GM12878 (cell line): ENCODE results near the gene ANP32E.

Experiments used
- CTCF ChIP-seq, 3 experiments: IDR thresholded peaks in 2 of 3; conservative IDR thresholded peaks in 1 of 3; 2 replicates each; pipeline ENCODE4 v1.5.1; 2011; ENCODE audit warnings: low read depth in 3 of 3, low read length in 3 of 3, mild to moderate bottlenecking in 3 of 3, control low read depth in 2 of 3, moderate library complexity in 2 of 3, inconsistent platforms in 1 of 3, mixed read lengths in 1 of 3; ENCODE audit not compliant: control insufficient read depth in 2 of 3, insufficient read depth in 1 of 3; ENCODE audit errors: extremely low read depth in 1 of 3
- MEF2A ChIP-seq: IDR thresholded peaks from 2 replicates; pipeline ENCODE4 v1.6.1; 2011; ENCODE audit warnings: low read depth, mild to moderate bottlenecking, low read length, moderate library complexity; ENCODE audit not compliant: insufficient read depth
- POLR2A ChIP-seq: IDR thresholded peaks from 2 replicates; pipeline ENCODE4 v1.6.1; 2011; ENCODE audit warnings: low read depth, mild to moderate bottlenecking, low read length
- RAD51 ChIP-seq: fragments of 450-650 bp; IDR thresholded peaks from 2 replicates; pipeline ENCODE4 v1.6.1; 2016; ENCODE audit warnings: moderate library complexity, mild to moderate bottlenecking, inconsistent platforms
- SP1 ChIP-seq: IDR thresholded peaks from one replicate; pipeline ENCODE4 v1.6.1; 2011; ENCODE audit warnings: low read depth, low read length
- SRF ChIP-seq, 2 experiments: IDR thresholded peaks; 2 replicates each; pipeline ENCODE4 v1.6.1; 2011; ENCODE audit warnings: low read depth in 2 of 2, low read length in 2 of 2, mild to moderate bottlenecking in 1 of 2, moderate library complexity in 1 of 2
- TCF3 ChIP-seq: IDR thresholded peaks from 2 replicates; pipeline ENCODE4 v1.6.1; 2012; ENCODE audit warnings: low read depth, mild to moderate bottlenecking, low read length, borderline replicate concordance; ENCODE audit not compliant: insufficient read depth

GRCh38 chr1:150234566-150235293 lies 1.2 kb downstream of the ANP32E start:
- no peak for TF ChIP-seq RAD51
- no peak for TF ChIP-seq TCF3
- TF ChIP-seq MEF2A, result no peak
- TF ChIP-seq CTCF (IDR thresholded peaks at IDR 0.05 in 2 of 3, conservative IDR thresholded peaks at IDR 0.05 in 1 of 3; ENCODE audit: control insufficient read depth in 2 of 3, extremely low read depth in 1 of 3, insufficient read depth in 1 of 3, low read depth in 3 of 3, low read length in 3 of 3), result no peak
- peak; percentile 95 for TF ChIP-seq POLR2A
- peak; percentile 39 for TF ChIP-seq SP1
- no peak; a peak in 1 of 4 replicates for TF ChIP-seq SRF (IDR thresholded peaks at IDR 0.05; ENCODE audit: low read depth in 2 of 2, low read length in 2 of 2)
